Measurements from ENCODE around the gene ACO1.

ACO1 gene

DNA sequence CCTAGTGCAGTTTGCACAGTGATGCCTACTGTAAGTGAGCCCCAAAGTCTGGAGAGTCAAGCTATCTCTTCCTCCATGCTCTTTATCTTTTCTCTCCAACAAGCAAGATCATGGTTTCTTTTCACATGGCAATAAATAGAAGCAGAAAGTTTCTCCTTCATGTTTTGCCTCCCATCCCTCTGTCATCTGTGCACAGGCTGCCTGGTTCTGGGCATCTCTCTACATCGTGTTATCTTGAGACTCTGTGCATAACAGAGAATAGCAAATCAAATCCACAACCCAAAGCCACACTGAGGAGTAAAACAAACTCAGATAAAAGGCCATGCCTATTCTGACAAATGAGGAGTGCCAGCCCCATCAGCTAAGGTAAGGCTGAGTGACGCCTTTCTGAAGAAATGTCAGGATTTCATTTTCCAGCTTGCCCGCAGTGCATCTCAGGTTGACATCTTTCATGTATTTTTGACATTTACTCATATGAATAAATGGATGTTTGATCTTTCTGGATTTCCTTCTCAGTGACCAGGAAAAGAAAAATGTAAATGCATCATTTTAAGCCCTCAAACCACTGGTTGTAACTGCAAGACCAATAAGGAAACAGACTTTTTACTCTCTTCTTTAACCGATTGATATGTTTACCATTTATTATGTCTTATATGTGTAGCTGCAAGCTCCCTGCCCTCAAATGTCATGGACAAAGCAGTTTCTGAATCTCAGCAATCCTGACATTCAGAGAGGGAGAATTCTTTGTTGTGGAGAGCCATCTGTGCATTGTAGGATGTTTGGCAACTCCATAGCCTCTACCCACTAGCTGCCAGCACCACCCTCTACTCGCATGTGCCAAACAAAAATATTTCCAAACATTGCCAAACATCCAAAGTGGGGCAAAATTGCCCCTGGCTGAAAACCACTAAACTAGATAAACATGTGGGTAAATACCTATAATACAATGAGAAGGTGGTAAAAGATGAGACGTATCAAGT is 49.2 kb upstream of the ACO1 start:
- H3K27ac ChIP-seq (ENCODE audit: extremely low read depth, low read depth, low read length), result no peak overlapping the region
- H3K9me3 ChIP-seq (ENCODE audit: control insufficient read depth, insufficient read depth, low read depth, low read length), result no peaks in the 10 kb centered on the region
- POLR2A ChIA-PET, result no interaction called here
- no peak for TF ChIP-seq ZNF19 (tag by site-specific recombination; IDR thresholded peaks at IDR 0.05; ENCODE audit: low read depth)
- no peak for TF ChIP-seq ZNF654 (tag by site-specific recombination; IDR thresholded peaks at IDR 0.05; ENCODE audit: low read depth)
- no peak for TF ChIP-seq ZNF701 (tag by site-specific recombination; IDR thresholded peaks at IDR 0.05)
- TF ChIP-seq, protein P1, sequence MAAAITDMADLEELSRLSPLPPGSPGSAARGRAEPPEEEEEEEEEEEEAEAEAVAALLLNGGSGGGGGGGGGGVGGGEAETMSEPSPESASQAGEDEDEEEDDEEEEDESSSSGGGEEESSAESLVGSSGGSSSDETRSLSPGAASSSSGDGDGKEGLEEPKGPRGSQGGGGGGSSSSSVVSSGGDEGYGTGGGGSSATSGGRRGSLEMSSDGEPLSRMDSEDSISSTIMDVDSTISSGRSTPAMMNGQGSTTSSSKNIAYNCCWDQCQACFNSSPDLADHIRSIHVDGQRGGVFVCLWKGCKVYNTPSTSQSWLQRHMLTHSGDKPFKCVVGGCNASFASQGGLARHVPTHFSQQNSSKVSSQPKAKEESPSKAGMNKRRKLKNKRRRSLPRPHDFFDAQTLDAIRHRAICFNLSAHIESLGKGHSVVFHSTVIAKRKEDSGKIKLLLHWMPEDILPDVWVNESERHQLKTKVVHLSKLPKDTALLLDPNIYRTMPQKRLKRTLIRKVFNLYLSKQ (tag by site-specific recombination; IDR thresholded peaks at IDR 0.05; ENCODE audit: borderline replicate concordance), result no peak
- TF ChIP-seq ZSCAN30 (tag by site-specific recombination; IDR thresholded peaks at IDR 0.05), result no peak
- TF ChIP-seq ZNF37A (tag by site-specific recombination; IDR thresholded peaks at IDR 0.05), result no peak
- TF ChIP-seq ZBTB21 (tag by site-specific recombination; IDR thresholded peaks at IDR 0.05), result no peak
- no peak overlapping the region for H3K4me3 ChIP-seq (ENCODE audit: low read depth, low read length)
- no peaks in the 10 kb centered on the region for H3K4me1 ChIP-seq (ENCODE audit: control insufficient read depth, insufficient read depth, low read length)
- H3K36me3 ChIP-seq (ENCODE audit: control insufficient read depth in 2 of 2, insufficient read depth in 1 of 2, low read length in 2 of 2), result no peaks in the 10 kb centered on the region
- CTCF ChIA-PET, result no interaction called here

DNA sequence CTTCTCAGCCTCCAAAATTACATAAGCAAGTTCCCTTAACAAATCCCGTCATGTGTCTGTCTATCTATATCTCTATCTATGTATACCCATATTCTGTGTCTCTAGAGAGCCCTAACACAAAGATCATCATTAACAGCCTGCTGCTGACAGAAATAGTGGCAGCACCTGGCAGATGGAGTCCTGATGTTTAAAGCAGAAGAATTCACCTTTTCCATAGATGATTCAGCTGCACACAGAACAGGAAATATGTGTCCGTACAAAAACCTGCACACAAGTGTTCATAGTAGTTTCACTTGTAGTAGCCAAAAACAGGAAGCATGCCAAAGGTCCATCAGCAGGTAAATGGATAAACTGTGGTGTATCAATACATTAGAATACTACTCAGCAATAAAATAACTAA is 45.0 kb upstream of the ACO1 start:
- H3K27ac ChIP-seq (ENCODE audit: extremely low read depth, low read depth, low read length), result no peak overlapping the region
- TF ChIP-seq, protein P2, sequence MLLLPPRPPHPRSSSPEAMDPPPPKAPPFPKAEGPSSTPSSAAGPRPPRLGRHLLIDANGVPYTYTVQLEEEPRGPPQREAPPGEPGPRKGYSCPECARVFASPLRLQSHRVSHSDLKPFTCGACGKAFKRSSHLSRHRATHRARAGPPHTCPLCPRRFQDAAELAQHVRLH (tag by site-specific recombination; IDR thresholded peaks at IDR 0.05), result no peak
- no peak for TF ChIP-seq ZBTB20 (tag by site-specific recombination; IDR thresholded peaks at IDR 0.05)
- ChIA-PET POLR2A (no interaction called here), CTCF (no interaction called here)
- no peak overlapping the region for H3K4me3 ChIP-seq (ENCODE audit: low read depth, low read length)
- H3K36me3 ChIP-seq (ENCODE audit: control insufficient read depth in 2 of 2, insufficient read depth in 1 of 2, low read length in 2 of 2), result no peaks in the 10 kb centered on the region
- H3K4me1 ChIP-seq (ENCODE audit: control insufficient read depth, insufficient read depth, low read length), result no peaks in the 10 kb centered on the region
- H3K9me3 ChIP-seq (ENCODE audit: control insufficient read depth, insufficient read depth, low read depth, low read length), result no peaks in the 10 kb centered on the region

DNA sequence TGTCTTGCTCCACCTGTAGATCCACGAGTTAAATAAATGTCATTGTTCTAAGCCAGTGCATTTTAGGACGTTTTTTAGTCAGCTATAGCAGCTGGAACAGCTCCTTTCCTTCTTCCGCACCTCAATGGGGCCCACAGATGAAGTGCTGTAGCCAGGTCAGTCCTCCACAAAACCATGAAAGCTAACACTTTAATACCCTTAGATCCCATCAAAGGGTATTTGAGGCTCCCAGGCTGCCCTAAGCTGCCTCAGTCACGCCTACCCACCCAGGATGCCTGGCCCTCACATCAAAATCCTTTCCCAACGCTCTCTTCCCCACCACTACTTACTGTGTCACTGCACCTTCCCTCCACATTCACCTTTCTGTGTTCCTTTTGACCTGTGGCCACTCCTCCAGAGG is 44.1 kb upstream of the ACO1 start:
- CTCF ChIA-PET, result no interaction called here
- TF ChIP-seq ZNF654 (tag by site-specific recombination; IDR thresholded peaks at IDR 0.05; ENCODE audit: low read depth) (no peak), ZBTB20 (tag by site-specific recombination; IDR thresholded peaks at IDR 0.05) (no peak), ZNF133 (tag by site-specific recombination; IDR thresholded peaks at IDR 0.05) (no peak), ZNF785 (tag by site-specific recombination; IDR thresholded peaks at IDR 0.05) (no peak), ZNF621 (tag by site-specific recombination; IDR thresholded peaks at IDR 0.05) (no peak)
- TF ChIP-seq, protein P3, sequence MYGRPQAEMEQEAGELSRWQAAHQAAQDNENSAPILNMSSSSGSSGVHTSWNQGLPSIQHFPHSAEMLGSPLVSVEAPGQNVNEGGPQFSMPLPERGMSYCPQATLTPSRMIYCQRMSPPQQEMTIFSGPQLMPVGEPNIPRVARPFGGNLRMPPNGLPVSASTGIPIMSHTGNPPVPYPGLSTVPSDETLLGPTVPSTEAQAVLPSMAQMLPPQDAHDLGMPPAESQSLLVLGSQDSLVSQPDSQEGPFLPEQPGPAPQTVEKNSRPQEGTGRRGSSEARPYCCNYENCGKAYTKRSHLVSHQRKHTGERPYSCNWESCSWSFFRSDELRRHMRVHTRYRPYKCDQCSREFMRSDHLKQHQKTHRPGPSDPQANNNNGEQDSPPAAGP (tag by site-specific recombination; IDR thresholded peaks at IDR 0.05), result no peak
- TF ChIP-seq, protein P4, sequence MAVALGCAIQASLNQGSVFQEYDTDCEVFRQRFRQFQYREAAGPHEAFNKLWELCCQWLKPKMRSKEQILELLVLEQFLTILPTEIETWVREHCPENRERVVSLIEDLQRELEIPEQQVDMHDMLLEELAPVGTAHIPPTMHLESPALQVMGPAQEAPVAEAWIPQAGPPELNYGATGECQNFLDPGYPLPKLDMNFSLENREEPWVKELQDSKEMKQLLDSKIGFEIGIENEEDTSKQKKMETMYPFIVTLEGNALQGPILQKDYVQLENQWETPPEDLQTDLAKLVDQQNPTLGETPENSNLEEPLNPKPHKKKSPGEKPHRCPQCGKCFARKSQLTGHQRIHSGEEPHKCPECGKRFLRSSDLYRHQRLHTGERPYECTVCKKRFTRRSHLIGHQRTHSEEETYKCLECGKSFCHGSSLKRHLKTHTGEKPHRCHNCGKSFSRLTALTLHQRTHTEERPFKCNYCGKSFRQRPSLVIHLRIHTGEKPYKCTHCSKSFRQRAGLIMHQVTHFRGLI (tag by site-specific recombination; IDR thresholded peaks at IDR 0.05), result no peak
- TF ChIP-seq, protein P5, sequence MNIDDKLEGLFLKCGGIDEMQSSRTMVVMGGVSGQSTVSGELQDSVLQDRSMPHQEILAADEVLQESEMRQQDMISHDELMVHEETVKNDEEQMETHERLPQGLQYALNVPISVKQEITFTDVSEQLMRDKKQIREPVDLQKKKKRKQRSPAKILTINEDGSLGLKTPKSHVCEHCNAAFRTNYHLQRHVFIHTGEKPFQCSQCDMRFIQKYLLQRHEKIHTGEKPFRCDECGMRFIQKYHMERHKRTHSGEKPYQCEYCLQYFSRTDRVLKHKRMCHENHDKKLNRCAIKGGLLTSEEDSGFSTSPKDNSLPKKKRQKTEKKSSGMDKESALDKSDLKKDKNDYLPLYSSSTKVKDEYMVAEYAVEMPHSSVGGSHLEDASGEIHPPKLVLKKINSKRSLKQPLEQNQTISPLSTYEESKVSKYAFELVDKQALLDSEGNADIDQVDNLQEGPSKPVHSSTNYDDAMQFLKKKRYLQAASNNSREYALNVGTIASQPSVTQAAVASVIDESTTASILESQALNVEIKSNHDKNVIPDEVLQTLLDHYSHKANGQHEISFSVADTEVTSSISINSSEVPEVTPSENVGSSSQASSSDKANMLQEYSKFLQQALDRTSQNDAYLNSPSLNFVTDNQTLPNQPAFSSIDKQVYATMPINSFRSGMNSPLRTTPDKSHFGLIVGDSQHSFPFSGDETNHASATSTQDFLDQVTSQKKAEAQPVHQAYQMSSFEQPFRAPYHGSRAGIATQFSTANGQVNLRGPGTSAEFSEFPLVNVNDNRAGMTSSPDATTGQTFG (tag by site-specific recombination; IDR thresholded peaks at IDR 0.05; ENCODE audit: borderline replicate concordance), result no peak
- TF ChIP-seq, protein P6, sequence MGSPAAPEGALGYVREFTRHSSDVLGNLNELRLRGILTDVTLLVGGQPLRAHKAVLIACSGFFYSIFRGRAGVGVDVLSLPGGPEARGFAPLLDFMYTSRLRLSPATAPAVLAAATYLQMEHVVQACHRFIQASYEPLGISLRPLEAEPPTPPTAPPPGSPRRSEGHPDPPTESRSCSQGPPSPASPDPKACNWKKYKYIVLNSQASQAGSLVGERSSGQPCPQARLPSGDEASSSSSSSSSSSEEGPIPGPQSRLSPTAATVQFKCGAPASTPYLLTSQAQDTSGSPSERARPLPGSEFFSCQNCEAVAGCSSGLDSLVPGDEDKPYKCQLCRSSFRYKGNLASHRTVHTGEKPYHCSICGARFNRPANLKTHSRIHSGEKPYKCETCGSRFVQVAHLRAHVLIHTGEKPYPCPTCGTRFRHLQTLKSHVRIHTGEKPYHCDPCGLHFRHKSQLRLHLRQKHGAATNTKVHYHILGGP (tag by site-specific recombination; IDR thresholded peaks at IDR 0.05), result no peak
- Histone ChIP-seq H3K9me3 (ENCODE audit: control insufficient read depth, insufficient read depth, low read depth, low read length) (no peaks in the 10 kb centered on the region), H3K27ac (ENCODE audit: extremely low read depth, low read depth, low read length) (no peak overlapping the region), H3K4me1 (ENCODE audit: control insufficient read depth, insufficient read depth, low read length) (no peaks in the 10 kb centered on the region), H3K4me3 (ENCODE audit: low read depth, low read length) (no peak overlapping the region), H3K36me3 (ENCODE audit: control insufficient read depth in 2 of 2, insufficient read depth in 1 of 2, low read length in 2 of 2) (no peaks in the 10 kb centered on the region)
- POLR2A ChIA-PET, result no interaction called here
